Thoracic aorta (tissue), 2 donors: ENCODE data around the gene SLC15A1. TPM values are rescaled to one million over a fixed set of nuclear protein-coding genes. Genes with fewer than 3 reads are reported as not detected.

Experiments
- ATAC-seq: fragments of 150-250 bp; one replicate; pipeline ENCODE4 v1.8.0; 2017; ENCODE audit warnings: low read depth; ENCODE audit not compliant: insufficient number of reproducible peaks, low FRiP score
- DNase-seq: peaks from one replicate; pipeline ENCODE4 v3.0.0-alpha.2; 2020; ENCODE audit warnings: low spot score
- H3K27ac ChIP-seq, 2 donors: fragments of 200-600 bp; sonication (generic); 1 replicate in 1 of 2; 2 replicates in 1 of 2; pipeline ENCODE4 v1.5.1; 2016; ENCODE audit warnings: mild to moderate bottlenecking in 2 of 2, moderate library complexity in 2 of 2
- H3K27me3 ChIP-seq: fragments of 200-600 bp; sonication (generic); replicated peaks from 2 replicates; pipeline ENCODE4 v1.6.0; 2016; ENCODE audit warnings: mild to moderate bottlenecking; ENCODE audit not compliant: insufficient read depth
- H3K36me3 ChIP-seq: fragments of 200-600 bp; sonication (generic); one replicate; pipeline ENCODE4 v1.5.1; 2016
- H3K4me1 ChIP-seq, 2 donors: fragments of 200-600 bp; sonication (generic); 1 replicate in 1 of 2; 2 replicates in 1 of 2; pipeline versions ENCODE4 v1.5.1 to v1.6.0; 2016; ENCODE audit warnings: low read depth in 2 of 2, mild to moderate bottlenecking in 1 of 2; ENCODE audit not compliant: control insufficient read depth in 1 of 2
- H3K4me3 ChIP-seq: fragments of 200-600 bp; sonication (generic); 2 replicates; pipeline ENCODE4 v1.5.1; 2016; ENCODE audit warnings: mild to moderate bottlenecking
- H3K9me3 ChIP-seq: fragments of 200-600 bp; sonication (generic); 2 replicates; pipeline ENCODE4 v1.5.1; 2016
- total RNA-seq, 2 donors: library from RNA; depleted of rRNA; stranded (reverse); fragments of >200 nt; gene quantifications; one replicate each; pipeline versions ENCODE4 v1.1.0 to v1.2.3, GENCODE V29; 2016
- TF ChIP-seq, protein P1 (sequence below): fragments of 200-600 bp; sonication (generic); IDR thresholded peaks from one replicate; pipeline ENCODE4 v1.5.1; 2019; ENCODE audit warnings: antibody characterized with exemption

SLC15A1 gene
- total RNA-seq, 2 donors from 2014 or later = not detected

- Histone ChIP-seq H3K4me1 (no peaks in the 10 kb centered on the region), H3K27ac (no peak overlapping the region), H3K4me3 (no peak overlapping the region), H3K36me3 (no peaks in the 10 kb centered on the region), H3K9me3 (no peaks in the 10 kb centered on the region), H3K27me3 (no peaks in the 10 kb centered on the region)
- no peak for ATAC-seq
- no peak for DNase-seq
- TF ChIP-seq, protein P1, sequence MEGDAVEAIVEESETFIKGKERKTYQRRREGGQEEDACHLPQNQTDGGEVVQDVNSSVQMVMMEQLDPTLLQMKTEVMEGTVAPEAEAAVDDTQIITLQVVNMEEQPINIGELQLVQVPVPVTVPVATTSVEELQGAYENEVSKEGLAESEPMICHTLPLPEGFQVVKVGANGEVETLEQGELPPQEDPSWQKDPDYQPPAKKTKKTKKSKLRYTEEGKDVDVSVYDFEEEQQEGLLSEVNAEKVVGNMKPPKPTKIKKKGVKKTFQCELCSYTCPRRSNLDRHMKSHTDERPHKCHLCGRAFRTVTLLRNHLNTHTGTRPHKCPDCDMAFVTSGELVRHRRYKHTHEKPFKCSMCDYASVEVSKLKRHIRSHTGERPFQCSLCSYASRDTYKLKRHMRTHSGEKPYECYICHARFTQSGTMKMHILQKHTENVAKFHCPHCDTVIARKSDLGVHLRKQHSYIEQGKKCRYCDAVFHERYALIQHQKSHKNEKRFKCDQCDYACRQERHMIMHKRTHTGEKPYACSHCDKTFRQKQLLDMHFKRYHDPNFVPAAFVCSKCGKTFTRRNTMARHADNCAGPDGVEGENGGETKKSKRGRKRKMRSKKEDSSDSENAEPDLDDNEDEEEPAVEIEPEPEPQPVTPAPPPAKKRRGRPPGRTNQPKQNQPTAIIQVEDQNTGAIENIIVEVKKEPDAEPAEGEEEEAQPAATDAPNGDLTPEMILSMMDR = no peak
Measured at GRCh38 chr13:98657506-98658085, 94.9 kb downstream of the SLC15A1 start.

DNA sequence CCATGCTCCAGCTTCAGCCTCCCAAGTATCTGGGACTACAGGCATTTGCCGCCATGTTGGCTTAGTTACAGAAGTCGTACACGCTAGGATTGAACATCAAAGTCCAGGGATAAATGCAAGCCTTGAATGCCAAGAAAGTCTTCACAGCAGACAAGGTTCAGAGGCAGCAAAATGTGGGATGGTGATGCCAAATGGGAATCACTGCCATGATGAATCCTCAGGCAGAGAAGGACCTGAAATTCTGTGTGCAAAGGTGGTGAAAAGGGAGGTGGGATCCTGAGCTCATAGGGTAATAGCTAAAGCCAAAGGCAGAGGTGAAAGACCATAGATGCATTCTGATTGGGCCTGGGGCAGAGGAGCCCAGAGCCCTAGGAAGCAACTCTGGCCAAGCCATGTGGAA is 96.2 kb downstream of the SLC15A1 start:
- Histone ChIP-seq H3K9me3 (no peaks in the 10 kb centered on the region), H3K4me1 (no peaks in the 10 kb centered on the region), H3K27ac (no peak overlapping the region), H3K36me3 (no peaks in the 10 kb centered on the region), H3K27me3 (no peaks in the 10 kb centered on the region), H3K4me3 (no peak overlapping the region)
- TF ChIP-seq, protein P1 = no peak
- DNase-seq (no peak), ATAC-seq (no peak)

DNA sequence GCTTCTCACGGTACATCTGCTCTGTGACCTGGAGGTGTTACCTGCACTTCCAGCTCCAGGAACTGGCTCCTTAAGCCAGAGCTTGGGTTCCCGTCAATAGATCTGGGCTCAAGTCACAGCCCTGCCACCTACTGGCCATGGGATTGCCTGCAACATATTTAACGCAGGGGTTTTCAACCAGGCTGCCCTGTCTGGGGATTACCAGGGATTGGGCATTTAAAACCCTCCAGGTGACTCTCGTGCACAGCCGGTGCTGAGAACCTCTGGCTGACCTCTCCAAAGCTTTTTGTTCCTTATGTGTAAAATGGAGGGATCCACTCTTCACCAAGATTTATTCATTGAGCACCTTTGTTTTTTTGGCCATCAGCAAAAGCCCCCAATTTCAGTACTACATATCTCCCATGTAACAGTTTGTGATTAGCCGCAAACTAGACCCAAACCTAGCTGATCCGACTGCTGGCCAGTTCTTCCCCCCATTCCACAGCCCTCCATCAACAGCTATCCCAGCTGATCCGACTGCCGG is 98.9 kb downstream of the SLC15A1 start:
- no peak overlapping the region for H3K27ac ChIP-seq
- no peaks in the 10 kb centered on the region for H3K27me3 ChIP-seq
- no peaks in the 10 kb centered on the region for H3K36me3 ChIP-seq
- TF ChIP-seq, protein P1 = peak; percentile 88
- DNase-seq (peak; percentile 24), ATAC-seq (peak; percentile 69)
- H3K9me3 ChIP-seq = no peaks in the 10 kb centered on the region
- no peaks in the 10 kb centered on the region for H3K4me1 ChIP-seq
- H3K4me3 ChIP-seq = no peak overlapping the region

DNA sequence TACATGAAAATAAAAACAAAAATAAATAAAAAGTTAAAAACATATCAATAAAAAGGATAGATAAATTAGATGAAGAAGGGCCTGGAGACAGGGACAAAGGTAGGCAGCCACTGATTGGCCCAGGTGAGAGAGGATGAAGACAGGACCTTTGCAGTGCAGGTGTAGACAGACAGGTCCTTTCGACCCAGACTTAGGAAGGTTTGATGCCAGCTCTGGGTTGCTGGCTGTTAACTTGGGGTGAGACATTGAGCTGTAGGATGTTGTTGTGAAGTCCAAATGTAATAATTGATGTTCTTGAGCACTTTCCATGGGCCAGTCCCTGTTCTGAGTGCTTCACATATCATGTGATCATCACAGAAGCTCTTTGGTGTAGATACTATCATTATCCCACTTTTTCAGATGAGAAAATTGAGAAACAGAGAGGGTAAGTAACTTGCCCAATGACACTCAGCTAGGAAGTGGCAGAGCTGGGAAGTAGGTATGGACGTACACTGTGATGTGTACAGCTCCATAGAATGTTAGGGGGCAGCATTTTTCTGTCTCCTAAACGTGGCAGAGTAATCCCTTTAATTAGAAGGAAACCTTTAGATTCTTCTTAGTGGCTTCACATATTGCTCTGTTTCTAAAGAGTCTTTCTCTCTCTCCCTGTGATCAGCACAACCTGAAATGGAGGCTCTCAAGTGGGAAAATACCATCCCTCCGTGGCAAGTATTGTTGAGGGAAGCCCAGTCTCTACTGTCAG is 99.6 kb downstream of the SLC15A1 start:
- H3K9me3 ChIP-seq = no peaks in the 10 kb centered on the region
- no peaks in the 10 kb centered on the region for H3K36me3 ChIP-seq
- TF ChIP-seq, protein P1 = no peak
- no peaks in the 10 kb centered on the region for H3K4me1 ChIP-seq
- H3K4me3 ChIP-seq = no peak overlapping the region
- no peak for ATAC-seq
- H3K27ac ChIP-seq = no peak overlapping the region
- H3K27me3 ChIP-seq = no peaks in the 10 kb centered on the region
- DNase-seq = no peak

- no peaks in the 10 kb centered on the region for H3K27me3 ChIP-seq
- no peaks in the 10 kb centered on the region for H3K4me1 ChIP-seq
- TF ChIP-seq, protein P1 = no peak
- no peak overlapping the region for H3K4me3 ChIP-seq
- no peak for ATAC-seq
- DNase-seq = no peak
- no peaks in the 10 kb centered on the region for H3K9me3 ChIP-seq
- H3K27ac ChIP-seq = no peak overlapping the region
- H3K36me3 ChIP-seq = no peaks in the 10 kb centered on the region
Measured at GRCh38 chr13:98652276-98652675, 100.2 kb downstream of the SLC15A1 start.
